ENCODE results near the gene ANKRD16. TPM values are rescaled to one million over a fixed set of nuclear protein-coding genes. Genes with fewer than 3 reads are reported as not detected.
"Not testable (repeated sequence)": the region's sequence is repeated elsewhere in the genome, so short reads cannot be mapped to it uniquely, and the experiment has no call there.

The ANKRD16 gene
- total RNA-seq, 4 donors from 2014 or later = 4.1 to 8.7 (median 5.8) TPM

GRCh38 chr10:5829267-5829666, 60.4 kb downstream of the ANKRD16 start:
- ATAC-seq (ENCODE audit: low FRiP score) = no peak
- DNase-seq (ENCODE audit: low spot score) = no peak
- no peak for TF ChIP-seq CTCF (IDR thresholded peaks at IDR 0.05)

GRCh38 chr10:5828725-5829124, 61.0 kb downstream of the ANKRD16 start:
- DNase-seq (ENCODE audit: low spot score) (no peak), ATAC-seq (ENCODE audit: low FRiP score) (no peak)
- TF ChIP-seq CTCF (IDR thresholded peaks at IDR 0.05) = no peak

- ATAC-seq (ENCODE audit: low FRiP score) (no peak), DNase-seq (ENCODE audit: low spot score) (no peak)
- TF ChIP-seq CTCF (IDR thresholded peaks at IDR 0.05) = no peak
Observed at GRCh38 chr10:5827841-5828240, 61.9 kb downstream of the ANKRD16 start.

GRCh38 chr10:5826511-5826910, 63.2 kb downstream of the ANKRD16 start:
- not testable (repeated sequence) for ATAC-seq (ENCODE audit: low FRiP score); DNase-seq (ENCODE audit: low spot score)

GRCh38 chr10:5818894-5819293, 70.8 kb downstream of the ANKRD16 start:
- TF ChIP-seq CTCF (IDR thresholded peaks at IDR 0.05) = no peak
- DNase-seq (ENCODE audit: low spot score) = no peak
- no peak for ATAC-seq (ENCODE audit: low FRiP score)

GRCh38 chr10:5818048-5818331, 71.7 kb downstream of the ANKRD16 start:
- no peak for TF ChIP-seq CTCF (IDR thresholded peaks at IDR 0.05)
- ATAC-seq (ENCODE audit: low FRiP score) (no peak), DNase-seq (ENCODE audit: low spot score) (no peak)

- no peak for TF ChIP-seq CTCF (IDR thresholded peaks at IDR 0.05)
- DNase-seq (ENCODE audit: low spot score) (no peak), ATAC-seq (ENCODE audit: low FRiP score) (no peak)
Observed at GRCh38 chr10:5817322-5818047, 72.2 kb downstream of the ANKRD16 start.
